Keratinocyte (primary cell): ENCODE measurements around the gene CD40. TPM values are rescaled to one million over a fixed set of nuclear protein-coding genes. Genes with fewer than 3 reads are reported as not detected.

ENCODE experiments used
- DNase-seq: peaks from one replicate; pipeline ENCODE4 v3.0.0-alpha.2; 2011; ENCODE audit warnings: low read depth, missing footprints, low spot score
- FAIRE-seq: peaks from 2 replicates; lab custom pipeline; 2011; peaks lifted over from hg19 to GRCh38; lab: Jason Lieb, UNC
- H2AFZ ChIP-seq: 2 replicates; pipeline ENCODE4 v1.6.0; 2012; ENCODE audit warnings: low read length, control low read depth, inconsistent platforms; ENCODE audit not compliant: control insufficient read depth
- H3K27ac ChIP-seq: 2 replicates; pipeline ENCODE4 v1.5.1; 2011; ENCODE audit warnings: low read length; ENCODE audit not compliant: control insufficient read depth, insufficient read depth
- H3K27me3 ChIP-seq: 3 replicates; pipeline ENCODE4 v1.6.0; 2011; ENCODE audit warnings: low read length; ENCODE audit not compliant: control insufficient read depth, insufficient read depth; ENCODE audit errors: extremely low read depth
- H3K36me3 ChIP-seq, 2 experiments: 2 replicates in 1 of 2; 3 replicates in 1 of 2; pipeline ENCODE4 v1.5.1; 2011; ENCODE audit warnings: low read length in 2 of 2, mild to moderate bottlenecking in 1 of 2; ENCODE audit not compliant: control insufficient read depth in 2 of 2, insufficient read depth in 2 of 2; ENCODE audit errors: extremely low read depth in 1 of 2
- H3K4me1 ChIP-seq: 3 replicates; pipeline ENCODE4 v1.5.1; 2011; ENCODE audit warnings: low read length; ENCODE audit not compliant: control insufficient read depth, insufficient read depth; ENCODE audit errors: extremely low read depth
- H3K4me2 ChIP-seq: 3 replicates; pipeline ENCODE4 v1.6.0; 2011; ENCODE audit warnings: low read depth, low read length; ENCODE audit not compliant: control insufficient read depth, insufficient read depth; ENCODE audit errors: extremely low read depth
- H3K4me3 ChIP-seq, 3 experiments: fragments of 200-600 bp in 1 of 3; sonication (generic) in 1 of 3; 2 replicates in 2 of 3; 3 replicates in 1 of 3; pipeline ENCODE4 v1.5.1; 2011 to 2016; ENCODE audit warnings: low read length in 3 of 3, mild to moderate bottlenecking in 3 of 3, control low read depth in 2 of 3, inconsistent platforms in 1 of 3, low read depth in 1 of 3, mixed read lengths in 1 of 3, mixed run types in 1 of 3, moderate library complexity in 1 of 3; ENCODE audit not compliant: control insufficient read depth in 2 of 3, insufficient read depth in 2 of 3; ENCODE audit errors: extremely low read depth in 1 of 3
- H3K79me2 ChIP-seq: 2 replicates; pipeline ENCODE4 v1.6.0; 2012; ENCODE audit warnings: low read length; ENCODE audit not compliant: control insufficient read depth, insufficient read depth
- H3K9ac ChIP-seq: 3 replicates; pipeline ENCODE4 v1.6.0; 2011; ENCODE audit warnings: low read length; ENCODE audit not compliant: control insufficient read depth, insufficient read depth; ENCODE audit errors: extremely low read depth
- H3K9me1 ChIP-seq: 3 replicates; pipeline ENCODE4 v1.6.0; 2011; ENCODE audit warnings: low read length; ENCODE audit not compliant: control insufficient read depth, insufficient read depth; ENCODE audit errors: extremely low read depth
- H3K9me3 ChIP-seq: 2 replicates; pipeline ENCODE4 v1.5.1; 2012; ENCODE audit warnings: low read depth, low read length; ENCODE audit not compliant: control insufficient read depth
- H4K20me1 ChIP-seq: 3 replicates; pipeline ENCODE4 v1.6.0; 2011; ENCODE audit warnings: low read length; ENCODE audit not compliant: control insufficient read depth, insufficient read depth; ENCODE audit errors: extremely low read depth
- EZH2 ChIP-seq: IDR thresholded peaks from one replicate; pipeline ENCODE4 v1.6.1; 2012; ENCODE audit warnings: inconsistent platforms, mild to moderate bottlenecking, low read length, moderate library complexity
- dilution Hi-C: fragments of 300-500 bp; cut with MboI; formaldehyde crosslinking; loops from one replicate; pipeline ENCODE4 v1.7.0; 2020; ENCODE audit warnings: low sequenced_read_pairs; ENCODE audit not compliant: extremely low pct_ligation_motif_present
- polyA plus RNA-seq, 5 experiments: library from polyadenylated mRNA; depleted of rRNA in 3 of 5; stranded (reverse) in 3 of 5; stranded (forward) in 1 of 5; unstranded in 1 of 5; fragments of >200 nt; gene quantifications; 1 replicate in 1 of 5; 2 replicates in 3 of 5; 3 replicates in 1 of 5; pipeline versions ENCODE4 v1.2.1 to v1.2.3, GENCODE V29; 2011 to 2012; ENCODE audit warnings: missing spikeins in 2 of 5, low read depth in 1 of 5, low replicate concordance in 1 of 5
- TF ChIP-seq, protein P1 (sequence below), 3 experiments: IDR thresholded peaks in 1 of 3; conservative IDR thresholded peaks in 1 of 3; optimal IDR thresholded peaks in 1 of 3; 2 replicates in 2 of 3; 3 replicates in 1 of 3; pipeline versions ENCODE3 to v1.5.1; 2011; ENCODE audit warnings: low read length in 3 of 3, mild to moderate bottlenecking in 3 of 3, moderate library complexity in 2 of 3, control low read depth in 1 of 3, inconsistent platforms in 1 of 3; ENCODE audit not compliant: insufficient read depth in 2 of 3; ENCODE audit errors: extremely low read depth in 1 of 3

Gene CD40
- polyA plus RNA-seq, 1 donor (not counting 4 experiments of a cell fraction or from before 2014, with no cell fraction given) = 13.4 TPM

- dilution Hi-C loops = no loop called here
- no peak overlapping the region for H3K4me2 ChIP-seq
- H3K9ac ChIP-seq = no peak overlapping the region
- H2AFZ ChIP-seq = no peak overlapping the region
- H3K4me3 ChIP-seq = no peak overlapping the region
- H3K9me3 ChIP-seq = no peaks in the 10 kb centered on the region
- peaks cover 31% of the 10 kb centered on the region for H3K27me3 ChIP-seq
- DNase-seq (no peak), FAIRE-seq (no peak)
- H3K9me1 ChIP-seq = no peaks in the 10 kb centered on the region
- no peak overlapping the region for H3K27ac ChIP-seq
- no peaks in the 10 kb centered on the region for H4K20me1 ChIP-seq
- H3K79me2 ChIP-seq = no peaks in the 10 kb centered on the region
- no peaks in the 10 kb centered on the region for H3K36me3 ChIP-seq
- H3K4me1 ChIP-seq = no peaks in the 10 kb centered on the region
- no peak for TF ChIP-seq EZH2
- TF ChIP-seq, protein P1, sequence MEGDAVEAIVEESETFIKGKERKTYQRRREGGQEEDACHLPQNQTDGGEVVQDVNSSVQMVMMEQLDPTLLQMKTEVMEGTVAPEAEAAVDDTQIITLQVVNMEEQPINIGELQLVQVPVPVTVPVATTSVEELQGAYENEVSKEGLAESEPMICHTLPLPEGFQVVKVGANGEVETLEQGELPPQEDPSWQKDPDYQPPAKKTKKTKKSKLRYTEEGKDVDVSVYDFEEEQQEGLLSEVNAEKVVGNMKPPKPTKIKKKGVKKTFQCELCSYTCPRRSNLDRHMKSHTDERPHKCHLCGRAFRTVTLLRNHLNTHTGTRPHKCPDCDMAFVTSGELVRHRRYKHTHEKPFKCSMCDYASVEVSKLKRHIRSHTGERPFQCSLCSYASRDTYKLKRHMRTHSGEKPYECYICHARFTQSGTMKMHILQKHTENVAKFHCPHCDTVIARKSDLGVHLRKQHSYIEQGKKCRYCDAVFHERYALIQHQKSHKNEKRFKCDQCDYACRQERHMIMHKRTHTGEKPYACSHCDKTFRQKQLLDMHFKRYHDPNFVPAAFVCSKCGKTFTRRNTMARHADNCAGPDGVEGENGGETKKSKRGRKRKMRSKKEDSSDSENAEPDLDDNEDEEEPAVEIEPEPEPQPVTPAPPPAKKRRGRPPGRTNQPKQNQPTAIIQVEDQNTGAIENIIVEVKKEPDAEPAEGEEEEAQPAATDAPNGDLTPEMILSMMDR (optimal IDR thresholded peaks at IDR 0.05 in 1 of 3, IDR thresholded peaks at IDR 0.05 in 1 of 3, conservative IDR thresholded peaks at IDR 0.05 in 1 of 3; ENCODE audit: extremely low read depth in 1 of 3, insufficient read depth in 2 of 3, low read length in 3 of 3) = no peak
These were observed 15.2 kb upstream of the CD40 start for GRCh38 chr20:46102940-46103339.

DNA sequence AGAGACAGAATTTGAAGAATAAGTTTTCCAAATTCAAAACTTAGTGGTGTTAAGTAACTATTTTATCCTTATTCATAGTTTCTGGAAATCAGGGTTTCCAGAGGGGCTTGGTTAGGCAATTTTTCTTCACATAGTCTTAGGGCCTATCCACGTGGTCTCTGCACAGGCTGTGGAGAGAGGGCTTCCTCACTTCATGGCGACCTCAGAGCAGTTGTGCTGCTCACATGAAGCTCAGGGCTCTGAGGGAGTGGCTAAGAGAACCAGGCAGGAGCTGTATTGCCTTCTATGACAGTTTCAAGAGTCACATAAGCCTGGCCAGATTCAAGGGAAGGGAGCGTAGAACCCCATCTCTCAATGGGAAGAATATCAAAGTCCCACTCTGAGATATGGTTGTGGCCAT, 13.9 kb upstream of the CD40 start:
- no peak overlapping the region for H3K4me3 ChIP-seq
- dilution Hi-C loops = no loop called here
- H3K27ac ChIP-seq = no peak overlapping the region
- no peaks in the 10 kb centered on the region for H3K9me1 ChIP-seq
- no peaks in the 10 kb centered on the region for H3K9me3 ChIP-seq
- H3K79me2 ChIP-seq = no peaks in the 10 kb centered on the region
- FAIRE-seq (no peak), DNase-seq (no peak)
- peaks cover 26% of the 10 kb centered on the region for H3K27me3 ChIP-seq
- H3K4me2 ChIP-seq = no peak overlapping the region
- H4K20me1 ChIP-seq = no peaks in the 10 kb centered on the region
- H3K4me1 ChIP-seq = no peaks in the 10 kb centered on the region
- H2AFZ ChIP-seq = no peak overlapping the region
- no peak overlapping the region for H3K9ac ChIP-seq
- no peak for TF ChIP-seq EZH2
- TF ChIP-seq, protein P1 (optimal IDR thresholded peaks at IDR 0.05 in 1 of 3, IDR thresholded peaks at IDR 0.05 in 1 of 3, conservative IDR thresholded peaks at IDR 0.05 in 1 of 3; ENCODE audit: extremely low read depth in 1 of 3, insufficient read depth in 2 of 3, low read length in 3 of 3) = no peak
- H3K36me3 ChIP-seq = no peaks in the 10 kb centered on the region
